ENCODE measurements around the gene PHLDA1. TPM values are rescaled to one million over a fixed set of nuclear protein-coding genes. Genes with fewer than 3 reads are reported as not detected.

PHLDA1 gene
- total RNA-seq, 1 experiment from 2014 or later = 159 TPM

- Histone ChIP-seq H3K36me3 (ENCODE audit: control insufficient read depth, insufficient read depth, low read length) (no peaks in the 10 kb centered on the region), H3K4me3 (ENCODE audit: low read depth in 2 of 2, low read length in 2 of 2) (no peak overlapping the region), H3K9me3 (ENCODE audit: control insufficient read depth, insufficient read depth, low read depth, low read length) (peaks cover 4% of the 10 kb centered on the region; the same call in 1 of the 2 replicates), H3K4me1 (ENCODE audit: control insufficient read depth, insufficient read depth, low read length) (peaks cover 19% of the 10 kb centered on the region), H3K27me3 (ENCODE audit: control insufficient read depth, insufficient read depth, low read length) (no peaks in the 10 kb centered on the region), H3K27ac (ENCODE audit: low read length) (peak overlapping the region; percentile 90)
- no peak for TF ChIP-seq REST (IDR thresholded peaks at IDR 0.05; ENCODE audit: insufficient read depth in 1 of 2, low read depth in 2 of 2, low read length in 1 of 2)
- no peak for TF ChIP-seq TCF7L2 (IDR thresholded peaks at IDR 0.05; ENCODE audit: low read depth, low read length)
- no peak for TF ChIP-seq SIN3A (IDR thresholded peaks at IDR 0.05; ENCODE audit: borderline replicate concordance, insufficient read depth, low read depth, low read length)
- in situ Hi-C loops (cut with HindIII; ENCODE audit: low pct_unique_long_range_greater_than_20kb, low sequenced_read_pairs) (no loop called here), intact Hi-C loops (cut with micrococcal nuclease; ENCODE audit: unreplicated experiment) (no loop called here)
- CTCF ChIA-PET = no interaction called here
- ATAC-seq = no peak
- no TSS peak for BruUV-seq (replicated peaks)
- no peak for DNase-seq (ENCODE audit: low read depth, low spot score)
- POLR2A ChIA-PET = no interaction called here
These were observed 34.6 kb downstream of the PHLDA1 start for GRCh38 chr12:75996861-75997447.

GRCh38 chr12:75995691-75996090 is 35.9 kb downstream of the PHLDA1 start:
- BruUV-seq (replicated peaks) = no TSS peak
- peaks cover 4% of the 10 kb centered on the region; the same call in 1 of the 2 replicates for H3K9me3 ChIP-seq (ENCODE audit: control insufficient read depth, insufficient read depth, low read depth, low read length)
- DNase-seq (ENCODE audit: low read depth, low spot score) (no peak), ATAC-seq (no peak)
- POLR2A ChIA-PET = no interaction called here
- H3K36me3 ChIP-seq (ENCODE audit: control insufficient read depth, insufficient read depth, low read length) = no peaks in the 10 kb centered on the region
- H3K27ac ChIP-seq (ENCODE audit: low read length) = peak overlapping the region; percentile 90
- H3K27me3 ChIP-seq (ENCODE audit: control insufficient read depth, insufficient read depth, low read length) = no peaks in the 10 kb centered on the region
- H3K4me1 ChIP-seq (ENCODE audit: control insufficient read depth, insufficient read depth, low read length) = peaks cover 19% of the 10 kb centered on the region
- no peak overlapping the region for H3K4me3 ChIP-seq (ENCODE audit: low read depth in 2 of 2, low read length in 2 of 2)
- CTCF ChIA-PET = no interaction called here
- intact Hi-C loops (cut with micrococcal nuclease; ENCODE audit: unreplicated experiment) = no loop called here
- TF ChIP-seq REST (IDR thresholded peaks at IDR 0.05; ENCODE audit: insufficient read depth in 1 of 2, low read depth in 2 of 2, low read length in 1 of 2) = no peak
- no peak for TF ChIP-seq POLR2AphosphoS5 (IDR thresholded peaks at IDR 0.05; ENCODE audit: low read depth, low read length)
- no peak for TF ChIP-seq SIN3A (IDR thresholded peaks at IDR 0.05; ENCODE audit: borderline replicate concordance, insufficient read depth, low read depth, low read length)
- no peak for TF ChIP-seq TCF7L2 (IDR thresholded peaks at IDR 0.05; ENCODE audit: low read depth, low read length)
- no peak for TF ChIP-seq CTCF (IDR thresholded peaks at IDR 0.05)
- in situ Hi-C loops (cut with HindIII; ENCODE audit: low pct_unique_long_range_greater_than_20kb, low sequenced_read_pairs) = no loop called here

Measured in Panc1 (cell line).